Nucleus accumbens (tissue), 56 donors: ENCODE measurements around the gene SRI.
"Not testable (repeated sequence)": the region's sequence is repeated elsewhere in the genome, so short reads cannot be mapped to it uniquely, and the experiment has no call there.

Experiments
- DNase-seq, 56 donors: peaks; one replicate each; lab custom pipeline; 2025; lab: John Stamatoyannopoulos, UW

SRI gene, protein sequence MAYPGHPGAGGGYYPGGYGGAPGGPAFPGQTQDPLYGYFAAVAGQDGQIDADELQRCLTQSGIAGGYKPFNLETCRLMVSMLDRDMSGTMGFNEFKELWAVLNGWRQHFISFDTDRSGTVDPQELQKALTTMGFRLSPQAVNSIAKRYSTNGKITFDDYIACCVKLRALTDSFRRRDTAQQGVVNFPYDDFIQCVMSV

DNA sequence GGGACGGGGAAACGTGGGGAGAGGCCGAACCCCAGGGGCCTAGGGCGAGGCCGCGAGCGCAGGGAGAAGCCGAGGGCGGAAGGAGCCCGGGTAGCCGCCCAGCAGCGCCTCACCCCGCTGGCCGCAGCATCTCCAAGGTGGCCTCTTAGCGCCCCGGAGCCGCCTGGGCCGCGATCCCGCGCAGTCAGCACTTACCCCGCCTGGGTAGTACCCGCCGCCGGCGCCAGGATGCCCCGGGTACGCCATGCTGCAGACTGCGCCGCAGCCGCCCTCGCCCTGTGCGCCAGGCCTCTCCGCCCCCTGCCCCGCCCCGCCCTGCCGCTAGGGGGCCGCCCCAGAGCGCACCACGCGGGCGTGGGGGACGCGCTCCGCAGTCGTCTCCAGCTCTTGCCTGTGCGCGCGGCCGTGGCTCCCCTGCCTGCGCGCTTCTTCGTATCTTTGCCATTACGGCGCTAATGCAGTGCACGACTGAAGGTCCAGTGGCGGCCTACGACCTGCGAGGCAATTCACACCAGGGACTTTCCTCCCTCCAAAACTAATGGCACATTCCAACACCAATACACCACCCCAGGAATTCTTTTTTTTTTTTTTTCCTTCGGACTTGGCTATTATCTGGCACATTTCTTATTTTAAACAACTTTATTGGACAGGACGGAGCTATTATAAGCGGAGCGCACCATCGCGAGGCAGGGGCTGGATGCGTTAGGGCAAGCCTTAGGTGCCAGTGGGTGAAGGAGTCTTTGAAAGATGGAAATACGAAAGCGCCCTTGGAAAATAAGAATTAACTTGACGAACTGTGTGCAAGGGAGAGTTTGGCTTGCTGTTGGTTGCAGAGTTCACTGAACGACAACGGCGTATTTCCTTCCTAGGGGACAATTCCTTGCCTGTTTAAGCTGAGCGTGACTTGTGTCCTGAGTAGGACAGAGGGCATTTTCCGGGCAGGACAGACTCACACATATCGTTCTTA, at the start of gene SRI:
TSS of gene SRI (minus strand) at position 258 of the 967 bp plus-strand sequence. CDS start at position 246, 12 bp downstream.
- DNase-seq = peak in 55 of 56 donors; percentile 26 to 92 (median 81)

DNA sequence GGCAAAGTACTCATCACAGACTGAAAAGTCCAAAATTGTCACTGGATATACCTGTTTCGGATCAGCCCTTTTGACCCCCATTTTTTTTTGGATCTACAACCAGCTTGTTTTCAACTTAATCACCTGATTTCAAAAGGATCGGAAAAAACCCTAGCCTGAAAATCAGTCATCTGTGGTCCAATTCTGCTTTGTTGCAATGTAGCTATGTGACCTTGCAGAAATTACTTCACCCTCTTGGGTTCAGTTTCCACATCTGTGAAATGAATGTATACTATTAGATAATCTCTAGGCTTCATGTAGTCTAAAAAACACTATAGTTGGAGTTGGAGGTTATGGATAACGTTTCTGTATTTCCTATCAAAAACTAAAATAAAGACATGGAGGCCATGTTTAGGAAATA, 49.7 kb upstream of the SRI start:
- no peak for DNase-seq

DNA sequence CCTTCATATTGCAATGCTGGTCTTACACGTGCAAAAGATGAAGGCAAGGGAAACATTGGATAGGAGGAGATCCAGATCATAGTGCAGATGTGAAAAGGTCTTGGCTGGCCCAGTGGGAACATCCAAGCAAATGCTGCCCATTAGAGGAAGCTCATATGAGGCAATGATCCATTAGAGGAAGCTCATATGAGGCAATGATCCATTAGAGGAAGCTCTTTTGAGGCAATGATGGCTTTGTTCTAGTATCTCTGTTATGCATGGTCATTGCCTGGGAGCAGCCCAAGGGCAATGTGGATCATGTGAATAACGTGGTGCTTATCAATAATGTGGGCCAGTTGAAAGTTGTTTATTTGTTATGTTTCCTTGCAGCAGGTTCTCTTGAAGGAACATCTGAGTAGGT, 49.0 kb upstream of the SRI start:
- no peak for DNase-seq

DNA sequence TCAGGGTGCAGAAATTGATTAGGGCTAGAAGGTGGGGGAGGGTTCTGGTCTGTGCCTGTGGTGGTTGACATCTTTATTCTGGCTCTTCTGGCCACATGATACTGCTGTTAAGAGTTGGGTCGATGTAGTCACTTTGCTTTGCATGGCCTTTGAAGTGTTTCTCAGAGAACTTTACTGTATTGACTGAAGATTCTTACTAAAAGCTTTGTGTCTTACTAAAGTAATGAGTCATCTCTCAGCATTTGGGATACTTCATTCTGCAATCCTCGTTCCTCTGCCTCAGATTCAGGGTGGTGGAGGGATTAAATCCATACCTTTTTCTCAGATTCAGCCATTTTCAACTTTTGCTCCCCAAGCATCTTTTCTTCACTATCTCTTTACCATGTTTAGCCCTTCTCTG, 48.2 kb upstream of the SRI start:
- no peak for DNase-seq

DNA sequence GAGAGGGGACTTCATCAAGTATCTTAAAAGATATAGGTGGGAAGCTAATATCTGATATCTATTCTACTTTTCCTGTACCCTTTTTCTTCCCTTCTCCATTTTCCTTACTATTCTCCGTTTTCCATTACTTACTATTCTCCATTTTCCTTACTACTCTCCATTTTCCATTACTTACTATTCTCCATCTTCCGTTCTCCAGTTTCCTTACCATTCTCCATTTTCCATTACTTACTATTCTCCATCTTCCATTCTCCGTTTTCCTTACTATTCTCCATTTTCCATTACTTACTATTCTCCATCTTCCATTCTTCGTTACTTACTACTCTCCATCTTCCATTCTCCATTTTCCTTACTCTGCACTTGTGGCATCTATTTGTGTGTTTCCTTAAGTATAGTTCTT, 47.6 kb upstream of the SRI start:
- DNase-seq = no peak

DNA sequence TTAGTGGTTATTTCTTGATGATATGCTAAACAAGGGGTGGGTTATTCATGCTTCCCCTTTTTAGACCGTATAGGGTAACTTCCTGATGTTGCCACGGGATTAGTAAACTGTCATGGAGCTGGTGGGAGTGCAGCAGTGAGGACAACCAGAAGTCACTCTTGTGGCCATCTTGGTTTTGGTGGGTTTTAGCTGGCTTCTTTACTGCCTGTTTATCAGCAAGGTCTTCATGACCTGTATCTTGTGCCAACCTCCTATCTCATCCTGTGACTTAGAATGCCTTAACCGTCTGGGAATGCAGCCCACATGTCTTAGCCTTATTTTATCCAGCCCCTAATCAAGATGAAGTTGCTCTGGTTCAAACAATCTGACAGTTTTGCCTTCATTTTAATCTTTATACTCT, 45.1 kb upstream of the SRI start:
- DNase-seq = not testable (repeated sequence)

DNA sequence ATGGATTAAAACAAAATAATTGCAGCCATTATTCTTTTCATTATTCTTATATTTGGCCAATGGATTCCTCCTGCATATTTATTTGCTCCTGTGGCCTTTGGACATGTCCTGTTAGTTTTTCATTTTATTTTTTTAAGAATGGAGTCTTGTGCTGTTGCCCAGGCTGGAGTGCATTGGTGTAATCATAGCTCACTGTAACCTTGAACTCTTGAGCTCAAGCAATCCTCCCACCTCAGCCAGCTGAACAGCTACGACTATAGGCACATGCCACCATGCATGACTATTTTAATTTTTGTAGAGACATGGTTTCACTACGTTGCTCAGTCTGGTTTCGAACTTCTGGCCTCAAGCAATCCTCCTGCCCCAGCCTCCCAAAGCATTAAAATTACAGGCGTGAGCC, 42.7 kb upstream of the SRI start:
- DNase-seq = no peak

DNA sequence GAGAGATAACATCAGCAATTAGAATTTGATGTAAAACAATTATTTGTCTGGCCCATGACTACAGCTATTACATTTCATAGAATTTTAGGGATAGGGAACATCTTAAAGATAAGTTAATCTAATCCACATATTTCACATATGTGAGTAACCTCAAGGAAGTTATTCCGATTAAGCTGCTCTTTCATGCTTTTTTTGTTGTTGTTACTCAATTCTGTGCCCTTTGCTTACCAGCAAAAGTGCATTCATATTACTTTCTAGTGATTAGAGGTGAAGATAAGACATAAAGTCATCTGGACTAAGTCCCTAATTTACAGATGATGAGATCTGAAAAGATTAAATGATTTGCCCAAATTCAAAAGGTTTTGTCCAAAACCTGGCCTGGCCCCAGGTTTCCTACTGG, 40.9 kb upstream of the SRI start:
- no peak for DNase-seq

DNA sequence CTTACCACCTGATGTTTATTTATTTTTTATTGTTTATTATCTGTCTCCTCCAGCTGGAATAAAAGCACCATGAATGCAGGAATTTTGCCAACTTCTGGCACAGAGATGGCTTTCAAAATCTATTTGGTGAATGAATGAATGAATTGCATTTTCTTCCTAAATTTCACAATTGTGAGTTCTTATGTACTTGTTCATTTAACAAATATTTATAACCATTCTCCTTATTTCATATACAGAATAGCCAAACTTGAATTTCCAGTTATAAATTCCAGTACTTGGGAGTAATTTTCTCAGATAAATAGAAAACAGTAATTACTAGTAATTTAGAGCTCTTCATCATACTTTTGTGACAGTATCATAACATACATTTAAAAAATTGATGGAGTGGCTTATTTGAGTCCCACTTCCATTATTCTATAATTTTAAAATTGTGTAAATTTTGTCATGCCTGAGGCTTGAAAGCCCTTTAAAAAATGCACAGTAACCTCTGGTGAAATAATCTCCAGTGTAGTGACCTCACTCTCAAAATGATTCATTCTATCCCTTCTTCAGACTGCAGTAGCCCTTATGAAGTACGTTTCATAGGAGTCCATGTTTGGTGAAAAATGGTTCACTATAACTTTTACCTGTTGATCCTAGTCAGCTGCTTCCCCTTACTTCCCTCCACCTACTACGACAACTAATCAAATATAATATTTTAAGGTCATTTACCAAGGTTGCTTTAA, 40.0 kb upstream of the SRI start:
- no peak for DNase-seq

DNA sequence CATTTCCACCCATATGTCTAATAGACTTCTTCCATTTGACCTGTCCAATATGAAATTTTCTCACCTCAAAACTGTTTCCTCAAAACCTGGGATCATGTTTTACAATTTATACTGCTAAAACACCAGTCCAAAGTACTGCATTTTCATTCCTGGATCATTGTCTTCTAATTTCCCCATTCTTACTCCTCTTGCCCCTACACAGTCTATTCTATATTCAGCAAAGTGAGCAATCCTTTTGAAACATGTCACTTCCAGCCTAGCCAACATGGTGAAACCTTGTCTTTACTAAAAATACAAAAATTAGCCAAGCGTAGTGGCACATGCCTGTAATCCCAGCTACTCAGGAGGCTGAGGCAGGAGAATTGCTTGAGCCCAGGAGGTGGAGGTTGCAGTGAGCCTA, 38.5 kb upstream of the SRI start:
- DNase-seq = not testable (repeated sequence)

DNA sequence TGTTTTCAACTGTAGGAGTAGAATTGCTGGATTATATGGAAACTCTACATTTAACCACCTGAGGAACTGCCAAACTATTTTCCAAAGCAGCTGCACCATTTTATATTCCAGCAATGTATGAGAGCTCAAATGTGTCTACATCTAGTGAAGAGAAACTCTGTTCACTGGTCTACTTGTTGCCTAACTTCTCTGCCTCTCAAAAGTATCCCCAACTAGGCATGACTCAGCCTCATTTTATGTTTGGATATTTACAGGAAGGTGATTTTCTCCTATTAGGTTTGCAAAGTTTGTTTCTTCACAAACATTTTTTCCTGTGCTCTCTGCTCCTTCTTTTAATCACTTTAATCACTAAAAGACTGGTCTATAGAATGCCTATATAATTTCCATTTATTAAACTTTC, 37.1 kb upstream of the SRI start:
- no peak for DNase-seq

DNA sequence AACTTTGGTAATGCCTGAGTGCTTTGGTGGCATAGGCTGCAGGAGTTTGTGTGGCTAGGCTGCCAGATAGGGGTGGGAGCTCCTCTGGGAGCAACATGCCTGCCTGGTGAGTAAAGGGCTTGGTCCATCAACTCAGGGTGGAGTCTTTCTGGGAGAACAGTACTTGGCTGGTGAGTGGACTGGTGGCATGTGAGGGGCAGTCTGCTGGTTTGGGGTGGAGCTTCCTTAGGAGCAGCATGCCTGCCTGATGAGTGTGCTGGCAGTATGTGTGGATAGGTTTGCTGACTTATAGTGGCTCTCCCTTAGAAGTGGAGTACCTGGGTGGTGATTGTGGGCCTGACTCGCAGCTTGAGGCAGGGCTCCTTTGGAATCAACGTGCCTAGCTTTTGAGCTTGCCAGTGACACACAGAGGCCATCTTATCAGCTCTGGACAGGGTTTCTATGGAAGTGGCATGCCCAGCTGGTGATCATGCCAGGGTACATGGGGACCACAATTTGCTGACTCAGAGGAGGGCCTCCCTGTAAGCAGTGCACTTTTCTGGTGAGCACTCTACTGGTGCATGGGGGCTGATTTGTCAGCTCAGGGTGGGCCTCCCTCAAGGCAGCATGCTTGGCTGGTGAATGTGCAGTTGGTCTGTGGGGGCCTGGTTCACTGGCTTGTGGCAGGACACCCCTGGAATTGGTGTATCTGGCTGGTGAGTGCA, 35.0 kb upstream of the SRI start:
- DNase-seq = no peak

DNA sequence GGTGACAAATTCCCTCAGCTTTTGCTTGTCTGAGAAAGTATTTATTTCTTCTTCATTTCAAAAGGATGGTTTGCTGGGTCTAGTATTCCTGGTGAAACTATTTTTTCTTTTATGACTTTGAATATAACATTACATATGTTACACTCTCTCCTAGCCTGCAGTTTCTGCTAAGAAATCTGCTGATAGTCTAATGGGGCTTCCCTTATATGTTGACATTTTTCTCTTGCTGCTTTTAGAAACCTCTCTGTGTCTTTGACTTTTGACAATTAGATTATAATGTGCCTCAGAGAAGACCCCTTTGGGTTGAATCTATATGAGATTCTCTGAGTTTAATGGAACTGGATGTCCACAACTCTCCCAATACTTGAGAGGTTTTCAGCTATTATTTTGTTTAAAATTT, 33.8 kb upstream of the SRI start:
- DNase-seq = no peak

DNA sequence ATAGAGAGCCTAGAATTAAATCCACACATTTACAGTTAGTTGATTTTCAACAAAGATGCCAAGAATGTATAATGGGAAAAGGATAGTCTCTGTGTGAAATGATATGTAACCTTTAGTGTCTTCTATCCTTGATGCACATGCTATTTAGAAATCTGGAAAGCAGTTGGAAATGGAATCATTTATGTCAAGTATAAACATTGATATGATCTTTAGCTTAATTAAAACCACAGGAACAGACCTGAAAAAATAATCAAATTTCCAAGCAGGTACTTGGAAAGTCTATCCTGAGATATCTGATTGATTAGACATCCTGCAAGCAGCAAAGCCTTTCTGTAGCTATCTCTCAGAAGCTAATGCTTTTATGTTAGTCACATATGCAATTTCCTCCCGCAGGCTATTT, 24.4 kb upstream of the SRI start:
- no peak for DNase-seq

DNA sequence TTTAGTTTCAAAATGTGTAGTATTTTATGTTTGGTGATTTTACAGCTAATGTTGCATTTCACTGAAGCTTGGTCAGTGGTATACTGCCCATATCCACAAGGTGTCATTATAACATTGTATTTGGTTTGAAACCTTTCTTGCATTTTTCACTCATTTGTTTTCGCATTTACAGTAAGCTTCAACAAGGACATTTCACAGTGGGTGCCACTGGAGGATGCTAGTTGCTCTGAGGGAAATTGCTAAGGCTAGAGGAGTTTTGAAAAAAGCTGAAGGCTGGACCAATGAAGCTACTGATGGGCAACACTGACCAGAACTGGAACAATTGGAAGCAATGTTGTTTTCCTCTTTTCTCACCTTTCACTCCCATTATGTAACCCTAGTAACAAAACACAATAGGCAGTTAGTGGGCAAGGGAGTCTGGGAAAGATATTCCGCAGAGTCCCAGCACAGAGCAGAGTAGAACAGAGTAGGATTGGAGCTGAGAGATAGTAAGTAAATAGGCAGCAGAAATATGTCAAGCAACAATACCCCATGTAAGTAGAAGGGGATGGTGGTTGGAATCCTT, 23.6 kb upstream of the SRI start:
- DNase-seq = peak in 13 of 56 donors; percentile 1 to 7 (median 4)

DNA sequence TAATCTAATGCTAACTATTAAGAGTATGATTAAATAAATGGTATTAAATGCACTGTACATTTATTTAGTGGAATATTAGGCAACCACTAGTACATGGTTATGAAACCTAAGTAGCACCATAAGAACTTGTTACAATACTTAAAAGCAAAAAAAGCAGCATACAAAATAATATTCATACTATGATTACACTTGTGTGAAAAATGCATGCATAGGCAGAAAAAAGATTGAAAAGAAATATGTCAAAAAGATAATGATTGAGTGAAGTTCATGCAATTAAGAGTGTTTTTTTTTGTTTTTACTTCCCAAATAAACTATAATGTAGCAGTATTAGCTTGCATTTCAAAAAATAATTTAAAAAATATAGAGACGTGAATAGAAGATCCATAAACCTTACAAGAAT, 20.0 kb upstream of the SRI start:
- no peak for DNase-seq

DNA sequence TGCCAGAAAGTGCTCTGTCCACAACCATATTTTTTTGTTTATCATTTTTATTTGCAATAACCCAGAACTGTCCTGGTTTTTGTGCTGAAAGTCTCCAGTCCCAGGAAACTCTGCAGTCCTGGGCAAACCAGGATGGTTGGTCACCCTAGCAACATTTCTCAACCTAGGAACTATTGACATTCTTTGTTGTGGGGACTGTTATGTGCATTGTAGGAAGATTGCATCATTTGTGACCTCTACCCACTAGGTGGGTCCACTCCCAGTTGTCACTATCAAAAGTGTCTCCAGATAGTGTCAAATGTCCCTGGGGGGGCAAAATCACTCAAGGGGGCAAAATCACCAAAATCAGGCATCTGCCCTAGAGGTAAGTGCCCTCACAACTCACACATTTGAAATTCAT, 14.0 kb upstream of the SRI start:
- DNase-seq = no peak

DNA sequence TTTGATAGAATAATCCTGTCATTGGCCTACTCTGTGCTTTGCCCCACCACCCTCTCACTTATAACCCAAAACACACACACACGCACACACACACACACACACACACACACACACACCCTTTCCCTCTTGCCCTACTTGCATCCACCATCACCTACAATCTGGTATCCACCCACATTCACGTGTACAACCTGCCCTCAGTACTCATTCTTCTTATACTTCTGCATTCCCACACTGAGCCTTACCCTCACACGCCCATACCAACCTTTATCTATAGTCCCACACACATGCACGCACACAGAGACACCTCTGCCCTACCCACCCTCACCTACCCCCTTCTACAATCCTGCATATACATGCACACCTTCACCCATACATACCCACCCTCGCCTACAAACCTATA, 10.8 kb upstream of the SRI start:
- no peak for DNase-seq

DNA sequence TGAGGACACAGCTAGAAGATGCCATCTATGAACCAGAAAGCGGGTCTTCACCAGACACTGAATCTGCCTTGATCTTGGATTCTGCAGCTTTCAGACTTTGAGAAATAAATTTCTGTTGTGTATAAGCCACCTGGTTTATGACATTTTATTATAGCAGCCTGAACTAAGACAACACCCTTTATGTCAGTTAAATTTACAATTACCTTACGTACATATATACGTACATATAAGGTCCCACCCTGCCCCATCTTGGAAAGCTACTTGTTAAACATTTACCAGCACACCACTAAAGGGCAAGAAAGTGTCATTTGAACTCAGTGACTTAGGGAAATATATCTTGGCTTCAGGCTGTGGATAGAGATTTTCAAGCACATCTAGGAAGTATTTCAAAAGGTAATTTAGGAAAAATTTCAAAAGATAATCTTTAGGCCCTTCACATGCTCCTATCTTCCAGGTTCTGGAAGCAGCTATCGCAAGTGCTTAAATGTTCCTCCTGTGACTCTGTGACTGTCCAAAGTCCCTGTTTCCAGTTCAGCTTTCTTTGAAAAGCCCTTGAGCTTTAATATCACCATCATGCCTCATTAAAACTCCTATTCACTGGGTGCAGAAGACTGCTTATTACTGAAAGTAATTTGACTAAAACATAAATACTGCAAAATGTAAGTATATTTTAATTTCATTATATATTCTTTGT, 9.6 kb upstream of the SRI start:
- DNase-seq = no peak
